Mucosa of descending colon (tissue), 3 donors: ENCODE data around the gene FBH1. TPM values are rescaled to one million over a fixed set of nuclear protein-coding genes. Genes with fewer than 3 reads are reported as not detected.

Experiments used
- ATAC-seq: fragments of 200-7000 bp; cut with Tn5 transposase; one replicate; pipeline ENCODE4 v1.9.1; 2020; ENCODE audit warnings: mild to moderate bottlenecking, moderate library complexity
- DNase-seq, 3 donors: peaks; one replicate each; pipeline ENCODE4 v3.0.0-alpha.2; 2020
- H3K36me3 ChIP-seq: fragments of 200-600 bp; one replicate; pipeline ENCODE4 v1.8.0; 2021; ENCODE audit warnings: low read depth, mild to moderate bottlenecking
- H3K4me1 ChIP-seq: fragments of 200-600 bp; one replicate; pipeline ENCODE4 v1.8.0; 2021; ENCODE audit warnings: low read depth, mild to moderate bottlenecking
- H3K4me3 ChIP-seq: fragments of 200-600 bp; one replicate; pipeline ENCODE4 v1.8.0; 2021; ENCODE audit warnings: mild to moderate bottlenecking
- H3K9me3 ChIP-seq: fragments of 200-600 bp; one replicate; pipeline ENCODE4 v1.8.0; 2021; ENCODE audit warnings: mild to moderate bottlenecking
- intact Hi-C, 2 donors: fragments of 100-400 bp; cut with DNase I in 1 of 2; cut with micrococcal nuclease in 1 of 2; formaldehyde crosslinking; loops; one replicate each; pipeline versions ENCODE4 v1.11.0 to v1.11.1; 2022; cut with DNase I, micrococcal nuclease
- total RNA-seq, 3 donors: library from RNA; stranded (reverse); fragmentation: NEBNext Ultra II Directional in 2 of 3; extraction: Animal tissue kit (Norgen Biotek cat#: 25700) in 2 of 3; gene quantifications; one replicate each; pipeline versions ENCODE4 v1.2.1 to v1.2.4, GENCODE V29; 2021 to 2023
- TF ChIP-seq, protein P1 (sequence below): fragments of 200-600 bp; IDR thresholded peaks from one replicate; pipeline ENCODE4 v1.8.0; 2022; ENCODE audit warnings: antibody characterized with exemption, mild to moderate bottlenecking
- donor health status: DM: no; HTN: no; CAD: no; lungs with moderate emphysema.
- donor health status: DM: no; HTN: no; CAD: no.
- donor health status: DM: no; HTN: yes; CAD: no.

FBH1 gene
- total RNA-seq, 3 donors from 2014 or later = 74.1 to 109 (median 100) TPM

DNA sequence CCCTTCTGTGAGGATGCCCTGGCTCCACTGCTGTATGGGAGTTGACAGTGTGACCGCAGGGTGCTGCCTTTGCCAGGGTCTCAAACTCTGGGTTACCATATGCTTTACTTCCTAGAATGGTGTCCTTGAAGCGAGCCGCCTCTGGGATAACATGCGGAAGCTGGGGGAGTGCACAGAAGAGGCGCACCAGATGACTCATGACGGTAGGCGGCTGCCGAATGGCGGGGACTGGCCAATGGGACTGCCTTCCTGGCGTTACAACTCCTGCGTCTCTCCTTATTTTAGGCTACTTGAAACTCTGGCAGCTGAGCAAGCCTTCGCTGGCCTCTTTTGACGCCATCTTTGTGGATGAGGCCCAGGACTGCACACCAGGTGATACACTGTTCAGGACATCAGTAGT, 27.3 kb downstream of the FBH1 start:
- TF ChIP-seq, protein P1, sequence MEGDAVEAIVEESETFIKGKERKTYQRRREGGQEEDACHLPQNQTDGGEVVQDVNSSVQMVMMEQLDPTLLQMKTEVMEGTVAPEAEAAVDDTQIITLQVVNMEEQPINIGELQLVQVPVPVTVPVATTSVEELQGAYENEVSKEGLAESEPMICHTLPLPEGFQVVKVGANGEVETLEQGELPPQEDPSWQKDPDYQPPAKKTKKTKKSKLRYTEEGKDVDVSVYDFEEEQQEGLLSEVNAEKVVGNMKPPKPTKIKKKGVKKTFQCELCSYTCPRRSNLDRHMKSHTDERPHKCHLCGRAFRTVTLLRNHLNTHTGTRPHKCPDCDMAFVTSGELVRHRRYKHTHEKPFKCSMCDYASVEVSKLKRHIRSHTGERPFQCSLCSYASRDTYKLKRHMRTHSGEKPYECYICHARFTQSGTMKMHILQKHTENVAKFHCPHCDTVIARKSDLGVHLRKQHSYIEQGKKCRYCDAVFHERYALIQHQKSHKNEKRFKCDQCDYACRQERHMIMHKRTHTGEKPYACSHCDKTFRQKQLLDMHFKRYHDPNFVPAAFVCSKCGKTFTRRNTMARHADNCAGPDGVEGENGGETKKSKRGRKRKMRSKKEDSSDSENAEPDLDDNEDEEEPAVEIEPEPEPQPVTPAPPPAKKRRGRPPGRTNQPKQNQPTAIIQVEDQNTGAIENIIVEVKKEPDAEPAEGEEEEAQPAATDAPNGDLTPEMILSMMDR = no peak
- no peak overlapping the region for H3K4me3 ChIP-seq
- DNase-seq (no peak), ATAC-seq (no peak)
- H3K36me3 ChIP-seq = no peaks in the 10 kb centered on the region
- no peaks in the 10 kb centered on the region for H3K4me1 ChIP-seq
- H3K9me3 ChIP-seq = no peaks in the 10 kb centered on the region
- intact Hi-C loops = no loop called here

DNA sequence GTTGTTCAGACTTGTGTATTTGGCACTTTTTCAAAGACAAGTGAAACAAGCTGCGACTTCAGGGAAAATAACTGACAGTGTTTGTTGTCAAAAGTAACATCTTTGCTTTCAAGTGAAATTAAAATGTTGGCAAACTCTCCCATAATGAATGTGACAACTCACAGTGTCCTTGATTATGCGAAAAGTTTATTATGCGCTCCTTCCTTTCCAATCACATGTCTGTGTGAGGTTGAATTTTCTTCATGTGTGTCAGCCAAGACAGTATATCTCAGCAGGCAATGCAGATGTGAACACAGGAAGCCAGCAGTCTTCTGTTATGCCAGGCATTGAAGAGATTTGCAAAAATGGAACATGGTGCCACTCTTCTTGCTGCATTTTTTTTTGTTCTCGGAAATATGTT, 28.7 kb downstream of the FBH1 start:
- Histone ChIP-seq H3K4me1 (no peaks in the 10 kb centered on the region), H3K36me3 (no peaks in the 10 kb centered on the region), H3K4me3 (no peak overlapping the region), H3K9me3 (no peaks in the 10 kb centered on the region)
- ATAC-seq = no peak
- TF ChIP-seq, protein P1 = no peak
- no peak for DNase-seq
- intact Hi-C loops = no loop called here

DNA sequence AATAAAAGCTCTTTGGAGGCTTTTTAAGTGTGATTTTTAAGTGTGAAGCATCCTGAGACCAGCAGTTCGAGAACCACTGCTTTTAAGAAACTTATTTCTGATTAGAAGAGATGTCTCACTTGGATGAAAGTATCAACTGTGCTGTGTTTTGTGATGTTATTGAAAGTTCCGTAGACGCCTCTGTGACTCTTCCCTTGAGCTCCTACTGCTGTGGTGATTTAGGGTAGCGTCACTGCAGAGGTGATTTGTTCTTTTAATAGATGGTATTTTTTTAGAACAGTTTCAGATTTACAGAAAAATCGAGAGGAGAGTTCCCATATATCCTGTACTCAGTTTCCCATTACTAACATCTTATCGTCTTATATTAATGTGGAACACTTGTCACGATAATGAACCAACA, 29.5 kb downstream of the FBH1 start:
- no peak for DNase-seq
- H3K4me1 ChIP-seq = no peaks in the 10 kb centered on the region
- intact Hi-C loops = no loop called here
- no peak for ATAC-seq
- H3K4me3 ChIP-seq = no peak overlapping the region
- no peaks in the 10 kb centered on the region for H3K9me3 ChIP-seq
- TF ChIP-seq, protein P1 = no peak
- peaks cover 3% of the 10 kb centered on the region for H3K36me3 ChIP-seq

DNA sequence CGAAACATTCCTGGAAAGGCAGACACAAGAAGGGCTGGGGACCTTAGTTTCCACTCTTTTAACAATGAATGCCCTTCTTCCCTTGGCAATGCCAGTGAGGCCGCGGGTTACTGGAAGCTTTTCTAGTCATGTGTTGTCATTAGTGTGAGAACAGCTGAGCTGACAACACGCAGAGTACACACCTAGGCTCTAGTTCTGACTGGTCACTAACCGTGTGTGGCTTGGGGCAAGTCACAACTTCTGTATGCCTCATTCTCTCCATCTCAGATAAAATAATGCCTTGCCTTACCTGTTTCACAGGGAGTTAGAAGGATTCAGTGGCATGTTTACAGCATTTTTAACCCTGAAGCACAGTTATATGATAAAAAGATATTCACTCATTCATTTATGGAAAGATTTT, 31.7 kb downstream of the FBH1 start:
- Histone ChIP-seq H3K4me1 (no peaks in the 10 kb centered on the region), H3K36me3 (peaks cover 9% of the 10 kb centered on the region), H3K4me3 (no peak overlapping the region), H3K9me3 (no peaks in the 10 kb centered on the region)
- TF ChIP-seq, protein P1 = no peak
- no peak for DNase-seq
- ATAC-seq = no peak
- intact Hi-C loops = no loop called here

DNA sequence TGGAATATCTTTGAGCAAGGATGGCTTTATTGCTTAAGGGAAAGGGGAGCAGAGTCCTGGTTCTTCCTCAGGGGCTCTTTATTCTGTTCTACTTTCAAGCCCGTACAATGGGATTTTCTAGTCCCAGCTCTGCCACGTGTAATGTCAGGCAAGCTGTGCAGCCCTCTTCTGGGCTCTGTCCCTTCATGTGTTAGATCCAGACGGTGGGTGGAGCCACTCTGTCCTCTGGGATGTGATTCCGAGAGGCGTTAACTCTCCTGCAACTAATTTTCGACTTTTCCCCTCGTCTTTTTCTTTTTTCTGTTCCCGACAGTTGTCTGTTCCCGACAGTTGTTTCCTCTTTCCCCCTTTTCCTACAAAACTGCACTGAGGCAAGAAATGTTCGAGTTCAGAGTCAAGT, 34.8 kb downstream of the FBH1 start:
- TF ChIP-seq, protein P1 = no peak
- Histone ChIP-seq H3K9me3 (no peaks in the 10 kb centered on the region), H3K4me1 (no peaks in the 10 kb centered on the region), H3K4me3 (no peak overlapping the region), H3K36me3 (peaks cover 9% of the 10 kb centered on the region)
- DNase-seq (no peak), ATAC-seq (no peak)
- intact Hi-C loops = no loop called here

DNA sequence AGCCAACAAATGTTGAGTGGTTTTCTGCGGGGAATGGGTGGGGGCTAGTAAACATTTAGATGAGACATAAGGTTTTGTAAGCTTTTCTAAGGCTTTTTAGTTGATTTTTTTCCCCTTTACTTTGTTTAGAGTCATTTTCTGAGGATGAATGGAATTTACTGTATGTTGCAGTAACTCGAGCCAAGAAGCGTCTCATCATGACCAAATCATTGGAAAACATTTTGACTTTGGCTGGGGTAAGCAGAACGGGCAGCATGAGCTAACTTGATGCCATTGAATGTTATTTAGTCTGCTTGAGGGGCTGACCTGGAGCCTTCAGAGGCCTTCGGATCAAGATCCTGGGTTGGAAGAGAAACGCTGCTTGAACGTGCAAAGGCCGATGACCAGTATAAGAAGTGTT, 37.3 kb downstream of the FBH1 start:
- no peaks in the 10 kb centered on the region for H3K4me1 ChIP-seq
- ATAC-seq (no peak), DNase-seq (no peak)
- intact Hi-C loops = no loop called here
- TF ChIP-seq, protein P1 = no peak
- no peaks in the 10 kb centered on the region for H3K9me3 ChIP-seq
- no peak overlapping the region for H3K4me3 ChIP-seq
- H3K36me3 ChIP-seq = peaks cover 9% of the 10 kb centered on the region
